K562 (cell line): ENCODE measurements around the gene ADGRA3. TPM values are rescaled to one million over a fixed set of nuclear protein-coding genes. Genes with fewer than 3 reads are reported as not detected.

Experiments used
- ATAC-seq: fragments of 200-7000 bp; cut with Tn5 transposase; 3 replicates; pipeline ENCODE4 v1.9.1; 2020; ENCODE audit warnings: moderate library complexity
- BruUV-seq: library from RNA; stranded (reverse); fragments of 400-500 nt; replicated peaks from 2 replicates; lab custom pipeline; 2021; lab: Mats Ljungman, UMichigan
- CTCF ChIA-PET: fragments of 300-600 bp; formaldehyde crosslinking; extraction: SDS; loops from one replicate; lab custom pipeline; 2021; ENCODE audit warnings: low intra/inter-chr PET ratio; lab: Yijun Ruan, JAX
- POLR2A ChIA-PET: fragments of 300-600, 350-650 bp; sonication (Branson Sonifier 250); formaldehyde crosslinking; extraction: SDS; loops from one replicate; lab custom pipeline; 2021; ENCODE audit warnings: antibody characterized with exemption, inconsistent platforms; lab: Yijun Ruan, JAX
- DNase-seq, 4 experiments: peaks; one replicate each; pipeline versions ENCODE4 v3.0.0 to v3.0.0-alpha.2; 2011 to 2018; ENCODE audit warnings: low spot score in 3 of 4, mixed read lengths in 3 of 4; ENCODE audit errors: extremely low read depth in 1 of 4
- FAIRE-seq: peaks from 2 replicates; lab custom pipeline; 2011; peaks lifted over from hg19 to GRCh38; lab: Jason Lieb, UNC
- H2AFZ ChIP-seq: 2 replicates; pipeline ENCODE4 v1.6.0; 2011; ENCODE audit warnings: low read depth, low read length, control low read depth, inconsistent platforms
- H3K27ac ChIP-seq: fragments of 200-600 bp; 3 replicates; pipeline ENCODE4 v1.8.0; 2011; ENCODE audit warnings: low read depth, mild to moderate bottlenecking, control low read depth, inconsistent platforms, low read length, moderate library complexity, mixed read lengths; ENCODE audit errors: extremely low read depth
- H3K27me3 ChIP-seq, 2 experiments: fragments of 300-600 bp in 1 of 2; 2 replicates in 1 of 2; 3 replicates in 1 of 2; pipeline versions ENCODE4 v1.6.0 to v1.8.0; 2011; ENCODE audit warnings: inconsistent platforms in 2 of 2, low read length in 2 of 2, mild to moderate bottlenecking in 1 of 2, mixed read lengths in 1 of 2, moderate library complexity in 1 of 2; ENCODE audit not compliant: control insufficient read depth in 2 of 2, insufficient read depth in 2 of 2
- H3K36me3 ChIP-seq: fragments of 300-600 bp; 3 replicates; pipeline ENCODE4 v1.8.0; 2011; ENCODE audit warnings: mild to moderate bottlenecking, low read length, inconsistent platforms; ENCODE audit not compliant: control insufficient read depth, insufficient read depth
- H3K4me1 ChIP-seq, 2 experiments: fragments of 200-600 bp in 1 of 2; replicated peaks in 1 of 2; 2 replicates in 1 of 2; 3 replicates in 1 of 2; pipeline versions ENCODE4 v1.5.1 to v1.8.0; 2011; ENCODE audit warnings: inconsistent platforms in 2 of 2, low read length in 2 of 2, mild to moderate bottlenecking in 1 of 2, mixed read lengths in 1 of 2, moderate library complexity in 1 of 2; ENCODE audit not compliant: control insufficient read depth in 2 of 2, insufficient read depth in 2 of 2
- H3K4me2 ChIP-seq: 2 replicates; pipeline ENCODE4 v1.6.1; 2011; ENCODE audit warnings: low read length, control low read depth, inconsistent platforms, mixed read lengths; ENCODE audit not compliant: insufficient read depth
- H3K4me3 ChIP-seq: fragments of 200-600 bp; sonication (generic), shearing (Covaris generic); 2 replicates; pipeline ENCODE4 v1.5.1; 2016; ENCODE audit warnings: control low read depth, inconsistent platforms
- H3K79me2 ChIP-seq: fragments of 200-600 bp; 3 replicates; pipeline ENCODE4 v1.8.0; 2011; ENCODE audit warnings: low read length, inconsistent platforms; ENCODE audit not compliant: control insufficient read depth, insufficient read depth
- H3K9ac ChIP-seq, 2 experiments: 2 replicates each; pipeline versions ENCODE4 v1.6.0 to v1.6.1; 2011; ENCODE audit warnings: low read depth in 2 of 2, low read length in 2 of 2, control low read depth in 1 of 2, inconsistent platforms in 1 of 2, mild to moderate bottlenecking in 1 of 2, mixed read lengths in 1 of 2; ENCODE audit not compliant: insufficient read depth in 1 of 2
- H3K9me1 ChIP-seq: one replicate; pipeline ENCODE4 v1.6.0; 2011; ENCODE audit warnings: inconsistent platforms, mild to moderate bottlenecking, low read length, moderate library complexity; ENCODE audit not compliant: control insufficient read depth, insufficient read depth
- H3K9me3 ChIP-seq: replicated peaks from 2 replicates; pipeline ENCODE4 v1.5.1; 2011; ENCODE audit warnings: low read depth, low read length, inconsistent platforms; ENCODE audit not compliant: control insufficient read depth, insufficient read depth
- H4K20me1 ChIP-seq: replicated peaks from 2 replicates; pipeline ENCODE4 v1.6.1; 2011; ENCODE audit warnings: low read length, inconsistent platforms, mixed read lengths; ENCODE audit not compliant: control insufficient read depth, insufficient read depth
- HMGXB4 ChIP-seq: sonication (generic); formaldehyde crosslinking; IDR thresholded peaks from 2 replicates; pipeline ENCODE4 v1.8.1; 2023; ENCODE audit warnings: mild to moderate bottlenecking, missing genetic modification reagents
- NCOR1 ChIP-seq: fragments of 450-650 bp; IDR thresholded peaks from 2 replicates; pipeline ENCODE4 v1.6.1; 2016; ENCODE audit warnings: mild to moderate bottlenecking, moderate library complexity
- POU5F1 ChIP-seq: fragments of 150-350 bp; IDR thresholded peaks from 2 replicates; pipeline ENCODE4 v1.6.1; 2014; ENCODE audit warnings: borderline replicate concordance, low read length, low read depth, mild to moderate bottlenecking; ENCODE audit not compliant: partially characterized antibody
- RCOR1 ChIP-seq, 2 experiments: IDR thresholded peaks; 2 replicates each; pipeline ENCODE4 v1.6.1; 2012; ENCODE audit warnings: low read depth in 2 of 2, low read length in 2 of 2, borderline replicate concordance in 1 of 2, improper control_type of control experiment in 1 of 2
- RNF219 ChIP-seq: fragments of 250-450 bp; sonication (Bioruptor Pico); IDR thresholded peaks from 2 replicates; pipeline ENCODE4 v1.5.0; 2022; ENCODE audit warnings: mild to moderate bottlenecking
- SIN3B ChIP-seq: fragments of 450-650 bp; IDR thresholded peaks from 2 replicates; pipeline ENCODE4 v1.6.1; 2017; ENCODE audit warnings: low read depth, mild to moderate bottlenecking, moderate library complexity
- ZNF41 ChIP-seq: fragments of 250-450 bp; sonication (Bioruptor Pico); conservative IDR thresholded peaks from 2 replicates; pipeline ENCODE4 v1.4.0; 2020; ENCODE audit warnings: mild to moderate bottlenecking
- ZNF75A ChIP-seq: fragments of 450-650 bp; formaldehyde crosslinking; IDR thresholded peaks from 2 replicates; pipeline ENCODE4 v1.4.0; 2020; ENCODE audit warnings: mild to moderate bottlenecking
- ZNF780A ChIP-seq: fragments of 250-450 bp; sonication (Bioruptor Pico); IDR thresholded peaks from 2 replicates; pipeline ENCODE4 v1.5.0; 2021; ENCODE audit warnings: mild to moderate bottlenecking
- WGBS: fragments of 100-300 bp; shearing (Covaris generic); methylation state at CpG from one replicate; pipeline ENCODE4 v1.1.6; 2016; ENCODE audit warnings: low coverage, mixed read lengths; ENCODE audit not compliant: insufficient coverage; ENCODE audit errors: missing lambda C conversion rate; 5-methylcytosine and 5-hydroxymethylcytosine counted together
- in situ Hi-C: fragments of 300-500 bp; cut with MboI; formaldehyde crosslinking; loops from 4 replicates; pipeline ENCODE4 v1.15.0; 2018; ENCODE audit warnings: inconsistent platforms, mixed read lengths
- intact Hi-C: fragments of 100-400 bp; cut with micrococcal nuclease; formaldehyde crosslinking; loops from 2 replicates; pipeline ENCODE4 v1.14.2; 2022
- polyA plus RNA-seq, 8 experiments: library from polyadenylated mRNA; depleted of rRNA in 4 of 8; stranded (reverse) in 5 of 8; unstranded in 3 of 8; fragments of >200 nt; fragmentation: Nextera tagmentation in 2 of 8; fragmentation: Illumina TruSeq in 1 of 8; extraction: Ambion mirVana in 2 of 8; extraction: Trizol in 1 of 8; gene quantifications; 2 replicates each; pipeline versions ENCODE4 v1.2.1 to v1.2.3, GENCODE V29; 2011 to 2014; ENCODE audit warnings: inconsistent platforms in 1 of 8, missing spikeins in 1 of 8
- total RNA-seq, 7 experiments: library from RNA; depleted of rRNA in 6 of 7; stranded (reverse); fragments of >200 nt in 6 of 7; fragmentation: Illumina TruSeq in 2 of 7; extraction: Trizol in 2 of 7; gene quantifications; 2 replicates each; pipeline versions ENCODE4 v1.2.1 to v1.2.3, GENCODE V29; 2011 to 2021; ENCODE audit warnings: low replicate concordance in 1 of 7
- TF ChIP-seq, protein P1 (sequence below): fragments of 200-800 bp; sonication (Bioruptor generic); IDR thresholded peaks from 2 replicates; pipeline ENCODE4 v1.6.1; 2016; ENCODE audit warnings: missing genetic modification characterization, missing compliant biosample characterization

ADGRA3 gene
- total and polyA plus RNA-seq, 9 of the 15 experiments (the other 6 are each of a cell fraction or from before 2014, with no cell fraction given), result 0.06 to 2.3 (median 0.27) TPM; not detected in 3

- TF ChIP-seq RNF219, result no peak
- no peak for TF ChIP-seq ZNF41 (CRISPR knock-in tag)
- TF ChIP-seq SIN3B, result no peak
These were observed 49.3 kb downstream of the ADGRA3 start (continued) for GRCh38 chr4:22466581-22466980.

GRCh38 chr4:22465996-22466395 lies 49.9 kb downstream of the ADGRA3 start:
- 0% methylated on average over 5 of the region's 5 CpGs for WGBS
- POLR2A ChIA-PET, result no interaction called here
- Histone ChIP-seq H3K9me3 (no peaks in the 10 kb centered on the region), H3K9ac (no peak overlapping the region), H3K27me3 (no peaks in the 10 kb centered on the region), H3K4me2 (no peak overlapping the region), H3K4me1 (no peaks in the 10 kb centered on the region), H2AFZ (no peak overlapping the region), H3K27ac (no peak overlapping the region), H3K9me1 (no peaks in the 10 kb centered on the region), H3K79me2 (no peaks in the 10 kb centered on the region), H3K4me3 (no peak overlapping the region), H3K36me3 (no peaks in the 10 kb centered on the region), H4K20me1 (no peaks in the 10 kb centered on the region)
- ATAC-seq (no peak), FAIRE-seq (no peak), DNase-seq (no peak)
- in situ Hi-C loops, result no loop called here
- CTCF ChIA-PET, result no interaction called here
- intact Hi-C loops, result no loop called here
- no TSS peak for BruUV-seq
- no peak for TF ChIP-seq POU5F1
- no peak for TF ChIP-seq HMGXB4
- no peak for TF ChIP-seq NCOR1
- no peak for TF ChIP-seq RCOR1 (IDR thresholded peaks at IDR 0.05; ENCODE audit: borderline replicate concordance in 1 of 2, low read depth in 2 of 2, low read length in 2 of 2)
- TF ChIP-seq, protein P1, sequence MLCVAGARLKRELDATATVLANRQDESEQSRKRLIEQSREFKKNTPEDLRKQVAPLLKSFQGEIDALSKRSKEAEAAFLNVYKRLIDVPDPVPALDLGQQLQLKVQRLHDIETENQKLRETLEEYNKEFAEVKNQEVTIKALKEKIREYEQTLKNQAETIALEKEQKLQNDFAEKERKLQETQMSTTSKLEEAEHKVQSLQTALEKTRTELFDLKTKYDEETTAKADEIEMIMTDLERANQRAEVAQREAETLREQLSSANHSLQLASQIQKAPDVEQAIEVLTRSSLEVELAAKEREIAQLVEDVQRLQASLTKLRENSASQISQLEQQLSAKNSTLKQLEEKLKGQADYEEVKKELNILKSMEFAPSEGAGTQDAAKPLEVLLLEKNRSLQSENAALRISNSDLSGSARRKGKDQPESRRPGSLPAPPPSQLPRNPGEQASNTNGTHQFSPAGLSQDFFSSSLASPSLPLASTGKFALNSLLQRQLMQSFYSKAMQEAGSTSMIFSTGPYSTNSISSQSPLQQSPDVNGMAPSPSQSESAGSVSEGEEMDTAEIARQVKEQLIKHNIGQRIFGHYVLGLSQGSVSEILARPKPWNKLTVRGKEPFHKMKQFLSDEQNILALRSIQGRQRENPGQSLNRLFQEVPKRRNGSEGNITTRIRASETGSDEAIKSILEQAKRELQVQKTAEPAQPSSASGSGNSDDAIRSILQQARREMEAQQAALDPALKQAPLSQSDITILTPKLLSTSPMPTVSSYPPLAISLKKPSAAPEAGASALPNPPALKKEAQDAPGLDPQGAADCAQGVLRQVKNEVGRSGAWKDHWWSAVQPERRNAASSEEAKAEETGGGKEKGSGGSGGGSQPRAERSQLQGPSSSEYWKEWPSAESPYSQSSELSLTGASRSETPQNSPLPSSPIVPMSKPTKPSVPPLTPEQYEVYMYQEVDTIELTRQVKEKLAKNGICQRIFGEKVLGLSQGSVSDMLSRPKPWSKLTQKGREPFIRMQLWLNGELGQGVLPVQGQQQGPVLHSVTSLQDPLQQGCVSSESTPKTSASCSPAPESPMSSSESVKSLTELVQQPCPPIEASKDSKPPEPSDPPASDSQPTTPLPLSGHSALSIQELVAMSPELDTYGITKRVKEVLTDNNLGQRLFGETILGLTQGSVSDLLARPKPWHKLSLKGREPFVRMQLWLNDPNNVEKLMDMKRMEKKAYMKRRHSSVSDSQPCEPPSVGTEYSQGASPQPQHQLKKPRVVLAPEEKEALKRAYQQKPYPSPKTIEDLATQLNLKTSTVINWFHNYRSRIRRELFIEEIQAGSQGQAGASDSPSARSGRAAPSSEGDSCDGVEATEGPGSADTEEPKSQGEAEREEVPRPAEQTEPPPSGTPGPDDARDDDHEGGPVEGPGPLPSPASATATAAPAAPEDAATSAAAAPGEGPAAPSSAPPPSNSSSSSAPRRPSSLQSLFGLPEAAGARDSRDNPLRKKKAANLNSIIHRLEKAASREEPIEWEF (CRISPR knock-in tag), result no peak
- no peak for TF ChIP-seq ZNF75A (CRISPR knock-in tag)
- no peak for TF ChIP-seq ZNF780A
